VCaP (cell line): ENCODE results near the gene ZNF605.

ENCODE experiments used
- H3K27ac ChIP-seq: fragments of 450-650 bp; 2 replicates; pipeline ENCODE4 v1.5.1; 2017
- TF ChIP-seq, protein P1 (sequence below): fragments of 450-650 bp; conservative IDR thresholded peaks from 2 replicates; pipeline ENCODE4 v1.5.1; 2017; ENCODE audit warnings: mild to moderate bottlenecking, moderate library complexity

Gene ZNF605

GRCh38 chr12:132952371-132953162, 3.5 kb downstream of the ZNF605 start:
- no peak overlapping the region for H3K27ac ChIP-seq
- TF ChIP-seq, protein P1, sequence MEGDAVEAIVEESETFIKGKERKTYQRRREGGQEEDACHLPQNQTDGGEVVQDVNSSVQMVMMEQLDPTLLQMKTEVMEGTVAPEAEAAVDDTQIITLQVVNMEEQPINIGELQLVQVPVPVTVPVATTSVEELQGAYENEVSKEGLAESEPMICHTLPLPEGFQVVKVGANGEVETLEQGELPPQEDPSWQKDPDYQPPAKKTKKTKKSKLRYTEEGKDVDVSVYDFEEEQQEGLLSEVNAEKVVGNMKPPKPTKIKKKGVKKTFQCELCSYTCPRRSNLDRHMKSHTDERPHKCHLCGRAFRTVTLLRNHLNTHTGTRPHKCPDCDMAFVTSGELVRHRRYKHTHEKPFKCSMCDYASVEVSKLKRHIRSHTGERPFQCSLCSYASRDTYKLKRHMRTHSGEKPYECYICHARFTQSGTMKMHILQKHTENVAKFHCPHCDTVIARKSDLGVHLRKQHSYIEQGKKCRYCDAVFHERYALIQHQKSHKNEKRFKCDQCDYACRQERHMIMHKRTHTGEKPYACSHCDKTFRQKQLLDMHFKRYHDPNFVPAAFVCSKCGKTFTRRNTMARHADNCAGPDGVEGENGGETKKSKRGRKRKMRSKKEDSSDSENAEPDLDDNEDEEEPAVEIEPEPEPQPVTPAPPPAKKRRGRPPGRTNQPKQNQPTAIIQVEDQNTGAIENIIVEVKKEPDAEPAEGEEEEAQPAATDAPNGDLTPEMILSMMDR, result no peak

DNA sequence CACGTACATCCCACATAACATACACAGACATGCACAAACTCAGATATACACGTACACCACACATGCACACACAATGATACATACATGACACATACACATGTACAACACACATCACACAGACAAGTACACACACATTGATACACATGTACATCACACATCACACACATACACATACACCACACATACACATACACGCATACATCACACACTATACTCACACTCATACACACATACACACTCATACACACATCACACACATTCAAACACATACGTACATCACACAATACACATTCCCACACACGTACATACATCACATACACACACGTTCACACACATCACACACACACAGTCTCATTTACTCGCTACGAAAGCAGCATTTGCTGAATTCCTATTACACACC, 4.5 kb downstream of the ZNF605 start:
- H3K27ac ChIP-seq, result no peak overlapping the region
- TF ChIP-seq, protein P1, result no peak

GRCh38 chr12:132950844-132951535, 5.1 kb downstream of the ZNF605 start:
- TF ChIP-seq, protein P1, result no peak

DNA sequence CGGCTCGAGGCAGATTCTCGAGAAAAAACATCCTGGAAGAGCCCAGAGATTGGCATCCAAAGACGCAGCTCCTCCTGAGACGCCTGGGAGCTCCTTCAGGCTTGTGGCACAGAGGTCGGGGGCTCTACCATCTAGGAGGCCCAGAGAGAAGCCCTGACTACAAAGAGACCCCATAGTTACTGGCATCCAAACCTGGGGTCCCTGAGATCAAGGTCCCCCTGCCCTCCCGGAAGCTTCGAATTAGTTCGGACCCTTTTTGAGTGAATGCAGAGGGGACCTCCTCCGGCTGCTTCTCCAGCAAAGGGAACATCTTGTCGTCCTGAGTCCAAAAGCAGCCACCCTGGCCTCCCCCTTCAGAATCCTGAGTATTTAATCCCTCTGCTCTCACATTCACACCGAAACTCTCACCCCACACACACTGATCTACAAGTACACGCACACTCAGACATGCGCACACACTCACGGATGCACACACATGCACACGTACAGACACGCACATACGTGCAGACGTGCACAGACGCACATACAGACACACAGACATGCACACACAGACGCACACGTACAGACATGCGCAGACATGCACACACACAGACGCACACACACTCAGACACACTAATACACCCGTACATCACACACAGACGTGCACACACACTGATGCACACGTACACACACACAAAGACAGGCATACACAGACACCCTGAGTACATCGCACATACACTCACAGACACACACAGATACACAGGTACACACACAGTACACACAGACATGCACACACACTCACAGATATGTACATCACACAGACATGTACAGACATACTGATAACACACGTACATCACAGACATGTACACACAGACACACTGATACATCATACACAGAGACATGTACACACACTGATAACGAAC, 5.9 kb downstream of the ZNF605 start:
- no peak overlapping the region for H3K27ac ChIP-seq
- TF ChIP-seq, protein P1, result no peak

More at GRCh38 chr12:132950844-132951535, 5.1 kb downstream of the ZNF605 start:
- H3K27ac ChIP-seq, result no peak overlapping the region

DNA sequence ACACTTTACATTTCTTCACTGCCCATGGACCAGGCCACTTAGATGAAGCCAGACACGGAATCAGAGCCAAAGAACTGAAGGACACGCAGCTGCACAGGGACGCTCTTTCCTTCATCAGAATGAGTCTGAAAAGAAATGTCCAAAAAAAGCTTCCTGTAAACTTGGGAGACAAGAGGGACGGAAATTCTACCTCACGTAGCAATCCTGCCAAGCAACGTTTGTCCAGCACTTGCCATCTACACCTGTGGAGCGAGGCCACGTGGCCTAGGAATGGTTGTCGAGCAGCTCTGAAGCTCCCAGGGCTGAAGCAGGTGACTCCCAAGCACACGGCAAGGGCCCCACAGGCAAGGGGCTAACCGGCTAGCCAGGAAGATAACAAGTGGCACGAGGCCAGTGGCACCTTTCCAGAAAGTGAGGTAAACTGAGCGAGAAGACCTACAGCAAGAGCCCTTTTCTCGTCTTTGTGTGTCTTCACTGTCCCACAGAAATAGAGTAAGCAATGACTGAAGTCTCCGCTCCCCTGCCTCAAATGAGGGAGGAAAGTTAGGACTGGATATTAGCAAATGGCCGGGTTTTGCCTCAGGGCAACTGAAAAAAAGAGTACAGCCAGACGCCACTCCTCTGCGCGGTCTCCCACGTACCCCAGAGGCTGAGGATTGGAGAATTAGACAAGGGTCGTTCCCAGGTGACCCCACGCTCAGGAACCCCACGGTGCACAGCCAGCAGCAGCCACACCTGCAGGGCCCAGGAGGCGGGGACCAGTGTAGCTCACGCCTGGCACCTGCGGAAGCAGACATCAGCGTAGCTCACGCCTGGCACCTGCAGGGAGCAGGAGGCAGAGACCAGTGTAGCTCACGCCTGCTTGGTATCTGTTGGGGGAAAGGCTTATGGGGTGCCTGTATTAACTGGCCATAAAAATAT, 7.7 kb downstream of the ZNF605 start:
- TF ChIP-seq, protein P1, result no peak
- H3K27ac ChIP-seq, result no peak overlapping the region

- H3K27ac ChIP-seq, result no peak overlapping the region
- TF ChIP-seq, protein P1, result no peak
Observed at GRCh38 chr12:132946246-132946820, 9.8 kb downstream of the ZNF605 start.
